K562 (cell line): ENCODE results near the gene FGF5.

ENCODE experiments used
- CTCF ChIP-seq, 3 experiments: IDR thresholded peaks in 2 of 3; conservative IDR thresholded peaks in 1 of 3; 2 replicates each; pipeline ENCODE4 v1.5.1; 2011 to 2012; ENCODE audit warnings: low read length in 3 of 3, mild to moderate bottlenecking in 3 of 3, control low read depth in 2 of 3, improper control_type of control experiment in 1 of 3, inconsistent platforms in 1 of 3, low read depth in 1 of 3, mixed read lengths in 1 of 3, moderate library complexity in 1 of 3; ENCODE audit not compliant: insufficient read depth in 2 of 3
- HDAC2 ChIP-seq: fragments of 450-650 bp; IDR thresholded peaks from 2 replicates; pipeline ENCODE4 v1.6.1; 2016; ENCODE audit warnings: mild to moderate bottlenecking
- MYC ChIP-seq, 2 experiments: fragments of 250-450 bp in 1 of 2; sonication (Bioruptor Pico) in 1 of 2; IDR thresholded peaks; 2 replicates each; pipeline versions ENCODE4 v1.5.1 to v1.6.1; 2012 to 2021; ENCODE audit warnings: low read depth in 2 of 2, borderline replicate concordance in 1 of 2, improper control_type of control experiment in 1 of 2, low read length in 1 of 2, mild to moderate bottlenecking in 1 of 2, moderate library complexity in 1 of 2
- SETDB1 ChIP-seq: IDR thresholded peaks from one replicate; pipeline ENCODE4 v1.6.1; 2012; ENCODE audit warnings: low read length, control low read depth, inconsistent platforms
- SMARCC2 ChIP-seq: fragments of 450-650 bp; IDR thresholded peaks from 2 replicates; pipeline ENCODE4 v1.6.1; 2017; ENCODE audit warnings: antibody characterized with exemption, moderate library complexity, mild to moderate bottlenecking, low read depth
- TEAD1 ChIP-seq, 2 experiments: fragments of 450-650 bp in 1 of 2; sonication (generic) in 1 of 2; formaldehyde crosslinking; IDR thresholded peaks; 2 replicates each; pipeline versions ENCODE4 v1.4.0 to v1.8.0; 2020 to 2022; ENCODE audit warnings: mild to moderate bottlenecking in 2 of 2, missing genetic modification reagents in 1 of 2
- ZNF3 ChIP-seq: fragments of 250-450 bp; sonication (Bioruptor Pico); IDR thresholded peaks from 2 replicates; pipeline ENCODE4 v1.5.0; 2021; ENCODE audit warnings: mild to moderate bottlenecking, moderate library complexity
- ZNF586 ChIP-seq: fragments of 450-650 bp; formaldehyde crosslinking; conservative IDR thresholded peaks from 2 replicates; pipeline ENCODE4 v1.4.0; 2020; ENCODE audit warnings: mild to moderate bottlenecking, moderate library complexity
- TF ChIP-seq, protein P1 (sequence below): sonication (generic); formaldehyde crosslinking; IDR thresholded peaks from 2 replicates; pipeline ENCODE4 v1.8.1; 2023; ENCODE audit warnings: mild to moderate bottlenecking, missing genetic modification reagents
- TF ChIP-seq, protein P2 (sequence below): fragments of 450-650 bp; IDR thresholded peaks from 2 replicates; pipeline ENCODE4 v1.6.1; 2016; ENCODE audit warnings: missing biosample characterization, missing genetic modification characterization

DNA sequence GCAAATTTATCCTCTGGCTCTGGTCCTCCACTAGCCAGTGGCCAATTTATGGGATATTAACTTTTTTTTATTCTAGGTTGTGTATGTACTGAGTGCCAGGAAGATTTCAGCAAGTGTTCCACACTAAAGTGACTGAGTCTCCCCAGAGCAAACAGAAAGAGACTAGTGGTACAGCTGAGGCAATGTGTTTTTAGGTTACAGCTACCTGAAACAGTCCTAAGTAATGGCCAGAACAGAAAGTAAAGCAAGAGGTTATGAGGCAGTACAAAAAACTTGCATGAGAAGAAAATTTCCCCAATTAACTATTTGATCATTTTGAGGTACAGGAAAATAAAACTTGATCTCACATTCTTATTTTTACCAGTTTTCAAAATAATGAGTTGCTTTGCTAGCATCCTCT lies 38.0 kb upstream of the FGF5 start:
- no peak for TF ChIP-seq SETDB1
- no peak for TF ChIP-seq TEAD1 (CRISPR knock-in tag; IDR thresholded peaks at IDR 0.05)
- no peak for TF ChIP-seq ZNF3 (CRISPR knock-in tag)
- no peak for TF ChIP-seq CTCF (IDR thresholded peaks at IDR 0.05 in 2 of 3, conservative IDR thresholded peaks at IDR 0.05 in 1 of 3; ENCODE audit: insufficient read depth in 2 of 3, low read depth in 1 of 3, low read length in 3 of 3)
- TF ChIP-seq HDAC2 = no peak
- no peak for TF ChIP-seq MYC (IDR thresholded peaks at IDR 0.05; ENCODE audit: low read depth, low read length)
- TF ChIP-seq MYC (CRISPR knock-in tag; IDR thresholded peaks at IDR 0.05; ENCODE audit: borderline replicate concordance, low read depth) = no peak
- TF ChIP-seq, protein P1, sequence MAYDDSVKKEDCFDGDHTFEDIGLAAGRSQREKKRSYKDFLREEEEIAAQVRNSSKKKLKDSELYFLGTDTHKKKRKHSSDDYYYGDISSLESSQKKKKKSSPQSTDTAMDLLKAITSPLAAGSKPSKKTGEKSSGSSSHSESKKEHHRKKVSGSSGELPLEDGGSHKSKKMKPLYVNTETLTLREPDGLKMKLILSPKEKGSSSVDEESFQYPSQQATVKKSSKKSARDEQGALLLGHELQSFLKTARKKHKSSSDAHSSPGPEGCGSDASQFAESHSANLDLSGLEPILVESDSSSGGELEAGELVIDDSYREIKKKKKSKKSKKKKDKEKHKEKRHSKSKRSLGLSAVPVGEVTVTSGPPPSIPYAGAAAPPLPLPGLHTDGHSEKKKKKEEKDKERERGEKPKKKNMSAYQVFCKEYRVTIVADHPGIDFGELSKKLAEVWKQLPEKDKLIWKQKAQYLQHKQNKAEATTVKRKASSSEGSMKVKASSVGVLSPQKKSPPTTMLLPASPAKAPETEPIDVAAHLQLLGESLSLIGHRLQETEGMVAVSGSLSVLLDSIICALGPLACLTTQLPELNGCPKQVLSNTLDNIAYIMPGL = no peak
- TF ChIP-seq, protein P2, sequence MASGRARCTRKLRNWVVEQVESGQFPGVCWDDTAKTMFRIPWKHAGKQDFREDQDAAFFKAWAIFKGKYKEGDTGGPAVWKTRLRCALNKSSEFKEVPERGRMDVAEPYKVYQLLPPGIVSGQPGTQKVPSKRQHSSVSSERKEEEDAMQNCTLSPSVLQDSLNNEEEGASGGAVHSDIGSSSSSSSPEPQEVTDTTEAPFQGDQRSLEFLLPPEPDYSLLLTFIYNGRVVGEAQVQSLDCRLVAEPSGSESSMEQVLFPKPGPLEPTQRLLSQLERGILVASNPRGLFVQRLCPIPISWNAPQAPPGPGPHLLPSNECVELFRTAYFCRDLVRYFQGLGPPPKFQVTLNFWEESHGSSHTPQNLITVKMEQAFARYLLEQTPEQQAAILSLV = no peak
- no peak for TF ChIP-seq ZNF586 (CRISPR knock-in tag)
- TF ChIP-seq SMARCC2 = no peak
